ENCODE results near the gene TMPRSS13. TPM values are rescaled to one million over a fixed set of nuclear protein-coding genes. Genes with fewer than 3 reads are reported as not detected.
"Not testable (repeated sequence)": the region's sequence is repeated elsewhere in the genome, so short reads cannot be mapped to it uniquely, and the experiment has no call there.

TMPRSS13 gene
- 1 to 10 TPM; 1.6 to 1.8 (median 1.8) TPM for total RNA-seq
- total RNA-seq (2013): 2.1 TPM

DNA sequence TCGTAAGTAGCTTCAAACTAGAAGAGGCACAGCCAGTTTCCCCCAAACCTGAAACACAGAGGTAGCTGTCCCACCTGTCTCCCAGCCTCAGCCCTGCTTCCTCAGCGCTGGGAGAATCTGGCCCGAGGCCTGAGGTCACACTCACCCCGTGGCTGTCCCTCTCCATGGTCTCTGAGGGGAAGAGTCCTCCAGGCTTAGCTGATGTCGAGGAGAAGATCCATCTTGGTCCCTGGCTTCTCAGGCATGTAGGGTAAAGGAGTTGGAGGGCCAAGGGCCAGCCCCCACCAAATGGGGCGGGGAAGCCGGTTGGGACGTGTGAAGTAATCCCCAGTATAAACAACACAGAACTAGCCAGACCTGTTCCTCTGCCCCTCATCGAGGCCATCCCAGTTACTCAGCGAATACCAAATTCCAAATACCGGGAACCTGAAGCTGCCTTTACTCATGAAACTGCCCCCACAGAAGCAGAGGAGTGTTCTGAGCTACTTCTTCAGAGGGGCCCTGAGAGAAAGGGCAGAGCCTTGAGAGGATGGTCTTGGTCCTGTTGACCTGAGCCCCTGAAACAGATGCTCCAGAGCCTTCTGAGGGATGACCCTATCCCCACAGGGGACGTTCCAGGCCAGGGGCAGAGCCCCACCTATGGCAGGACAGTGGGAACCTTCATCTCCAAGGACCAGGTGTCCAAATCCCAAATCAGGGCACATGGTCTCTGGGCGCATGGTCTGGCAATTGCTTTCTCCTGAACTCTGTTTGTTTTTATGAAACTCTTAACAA, at the start of gene TMPRSS13:
TSS of gene TMPRSS13 (minus strand) at position 261 of the 774 bp plus-strand sequence. CDS start at position 166, 95 bp downstream.
- TF ChIP-seq, protein P1, sequence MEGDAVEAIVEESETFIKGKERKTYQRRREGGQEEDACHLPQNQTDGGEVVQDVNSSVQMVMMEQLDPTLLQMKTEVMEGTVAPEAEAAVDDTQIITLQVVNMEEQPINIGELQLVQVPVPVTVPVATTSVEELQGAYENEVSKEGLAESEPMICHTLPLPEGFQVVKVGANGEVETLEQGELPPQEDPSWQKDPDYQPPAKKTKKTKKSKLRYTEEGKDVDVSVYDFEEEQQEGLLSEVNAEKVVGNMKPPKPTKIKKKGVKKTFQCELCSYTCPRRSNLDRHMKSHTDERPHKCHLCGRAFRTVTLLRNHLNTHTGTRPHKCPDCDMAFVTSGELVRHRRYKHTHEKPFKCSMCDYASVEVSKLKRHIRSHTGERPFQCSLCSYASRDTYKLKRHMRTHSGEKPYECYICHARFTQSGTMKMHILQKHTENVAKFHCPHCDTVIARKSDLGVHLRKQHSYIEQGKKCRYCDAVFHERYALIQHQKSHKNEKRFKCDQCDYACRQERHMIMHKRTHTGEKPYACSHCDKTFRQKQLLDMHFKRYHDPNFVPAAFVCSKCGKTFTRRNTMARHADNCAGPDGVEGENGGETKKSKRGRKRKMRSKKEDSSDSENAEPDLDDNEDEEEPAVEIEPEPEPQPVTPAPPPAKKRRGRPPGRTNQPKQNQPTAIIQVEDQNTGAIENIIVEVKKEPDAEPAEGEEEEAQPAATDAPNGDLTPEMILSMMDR (IDR thresholded peaks at IDR 0.05): no peak
- ATAC-seq (no peak), DNase-seq (no peak)
- Mint-ChIP-seq H3K27ac (peak within 1 kb of the TSS; percentile 76 to 86), H3K9me3 (no peaks in the 10 kb centered on the region), H3K36me3 (no peaks in the 10 kb centered on the region), H3K27me3 (ENCODE audit: low read depth in 2 of 2) (no peaks in the 10 kb centered on the region), H3K4me1 (peaks cover 44 to 55% of the 10 kb centered on the region in 2 donors), H3K4me3 (peak within 1 kb of the TSS; percentile 56)
- intact Hi-C loops (cut with micrococcal nuclease): no loop called here
- WGBS (ENCODE audit: insufficient coverage): 81% methylated on average over 13 of the region's 13 CpGs
- H3K4me3 ChIP-seq (ENCODE audit: low read length): no peak within 1 kb of the TSS
- peaks cover 46% of the 10 kb centered on the region for H3K4me1 ChIP-seq (ENCODE audit: control insufficient read depth, insufficient read depth, low read length)
- H3K36me3 ChIP-seq (ENCODE audit: control insufficient read depth, insufficient read depth, low read length): no peaks in the 10 kb centered on the region
- H3K27ac ChIP-seq (ENCODE audit: low read length): no peak within 1 kb of the TSS
- no peaks in the 10 kb centered on the region for H3K27me3 ChIP-seq (ENCODE audit: control insufficient read depth, insufficient read depth, low read length)
- H3K9me3 ChIP-seq (ENCODE audit: control insufficient read depth, insufficient read depth, low read length): no peaks in the 10 kb centered on the region

- 63% methylated on average over 4 of the region's 4 CpGs for WGBS (ENCODE audit: insufficient coverage)
These were observed 49.8 kb upstream of the TMPRSS13 start for GRCh38 chr11:117978991-117979390.

DNA sequence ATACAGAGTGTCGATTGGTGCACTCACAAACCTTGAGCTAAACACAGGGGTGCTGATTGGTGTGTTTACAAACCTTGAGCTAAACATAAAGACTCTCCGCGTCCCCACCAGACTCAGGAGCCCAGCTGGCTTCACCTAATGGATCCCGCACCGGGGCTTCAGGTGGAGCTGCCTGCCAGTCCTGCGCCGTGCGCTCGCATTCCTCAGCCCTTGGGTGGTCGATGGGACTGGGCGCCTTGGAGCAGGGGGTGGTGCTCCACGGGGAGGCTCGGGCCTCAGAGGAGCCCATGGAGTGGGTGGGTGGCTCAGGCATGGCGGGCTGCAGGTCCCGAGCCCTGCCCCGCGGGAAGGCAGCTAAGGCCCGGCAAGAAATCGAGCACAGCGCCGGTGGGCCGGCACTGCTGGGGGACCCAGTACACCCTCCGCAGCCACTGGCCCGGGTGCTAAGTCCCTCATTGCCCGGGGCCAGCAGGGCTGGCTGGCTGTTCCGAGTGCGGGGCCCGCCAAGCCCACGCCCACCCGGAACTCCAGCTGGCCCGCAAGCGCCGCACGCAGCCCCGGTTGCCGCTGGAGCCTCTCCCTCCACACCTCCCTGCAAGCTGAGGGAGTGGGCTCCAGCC, 49.2 kb upstream of the TMPRSS13 start:
- H3K27me3 Mint-ChIP-seq (ENCODE audit: low read depth in 2 of 2); H3K36me3 ChIP-seq (ENCODE audit: control insufficient read depth, insufficient read depth, low read length); H3K27ac ChIP-seq (ENCODE audit: low read length); H3K4me3 ChIP-seq (ENCODE audit: low read length); H3K36me3 Mint-ChIP-seq; H3K27me3 ChIP-seq (ENCODE audit: control insufficient read depth, insufficient read depth, low read length); H3K4me3 Mint-ChIP-seq; H3K9me3 ChIP-seq (ENCODE audit: control insufficient read depth, insufficient read depth, low read length); intact Hi-C loops (cut with micrococcal nuclease); DNase-seq; ATAC-seq; H3K9me3 Mint-ChIP-seq: not testable (repeated sequence)
- H3K4me1 Mint-ChIP-seq: peaks cover 55 to 58% of the 10 kb centered on the region in 2 donors
- peak overlapping the region; percentile 33 to 52 for H3K27ac Mint-ChIP-seq
- 97% methylated on average over 28 of the region's 36 CpGs for WGBS (ENCODE audit: insufficient coverage)
- peaks cover 75% of the 10 kb centered on the region for H3K4me1 ChIP-seq (ENCODE audit: control insufficient read depth, insufficient read depth, low read length)

More at GRCh38 chr11:117978991-117979390, 49.8 kb upstream of the TMPRSS13 start:
- Mint-ChIP-seq H3K27ac (peak overlapping the region; percentile 80 to 87), H3K36me3 (no peaks in the 10 kb centered on the region), H3K4me1 (peaks cover 57 to 59% of the 10 kb centered on the region in 2 donors), H3K4me3 (peak overlapping the region; percentile 35), H3K27me3 (ENCODE audit: low read depth in 2 of 2) (no peaks in the 10 kb centered on the region), H3K9me3 (no peaks in the 10 kb centered on the region)
- Histone ChIP-seq H3K4me1 (ENCODE audit: control insufficient read depth, insufficient read depth, low read length) (peaks cover 72% of the 10 kb centered on the region), H3K27me3 (ENCODE audit: control insufficient read depth, insufficient read depth, low read length) (no peaks in the 10 kb centered on the region), H3K9me3 (ENCODE audit: control insufficient read depth, insufficient read depth, low read length) (no peaks in the 10 kb centered on the region), H3K4me3 (ENCODE audit: low read length) (no peak overlapping the region), H3K36me3 (ENCODE audit: control insufficient read depth, insufficient read depth, low read length) (no peaks in the 10 kb centered on the region), H3K27ac (ENCODE audit: low read length) (peak overlapping the region; percentile 50)
- TF ChIP-seq, protein P1 (IDR thresholded peaks at IDR 0.05): no peak
- intact Hi-C loops (cut with micrococcal nuclease): no loop called here
- ATAC-seq (no peak), DNase-seq (no peak)

DNA sequence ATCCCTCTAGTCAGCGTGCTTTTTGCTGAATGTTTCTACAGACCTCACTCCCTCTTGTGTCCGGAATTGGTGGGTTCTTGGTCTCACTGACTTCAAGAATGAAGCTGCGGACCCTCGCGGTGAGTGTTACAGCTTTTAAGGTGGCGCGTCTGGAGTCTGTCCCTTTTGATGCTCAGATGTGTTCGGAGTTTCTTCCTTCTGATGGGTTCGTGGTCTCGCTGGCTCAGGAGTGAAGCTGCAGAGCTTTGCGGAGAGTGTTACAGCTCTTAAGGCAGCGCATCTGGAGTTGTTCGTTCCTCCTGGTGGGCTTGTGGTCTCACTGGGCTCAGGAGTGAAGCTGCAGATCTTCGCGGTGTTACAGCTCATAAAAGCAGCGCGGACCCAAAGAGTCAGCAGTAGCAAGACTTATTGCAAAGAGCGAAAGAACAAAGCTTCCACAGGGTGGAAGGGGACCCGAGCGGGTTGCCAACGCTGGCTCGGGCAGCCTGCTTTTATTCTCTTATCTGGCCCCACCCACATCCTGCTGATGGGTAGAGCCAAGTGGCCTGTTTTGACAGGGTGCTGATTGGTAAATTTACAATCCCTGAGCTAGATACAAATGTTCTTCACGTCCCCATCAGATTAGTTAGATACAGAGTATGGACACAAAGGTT, 48.5 kb upstream of the TMPRSS13 start:
- not testable (repeated sequence) for H3K27me3 Mint-ChIP-seq (ENCODE audit: low read depth in 2 of 2); H3K9me3 Mint-ChIP-seq
- WGBS (ENCODE audit: insufficient coverage): 65% methylated on average over 23 of the region's 23 CpGs

More for the DNA sequence above, 48.5 kb upstream of the TMPRSS13 start:
- H3K36me3 ChIP-seq (ENCODE audit: control insufficient read depth, insufficient read depth, low read length); ATAC-seq; H3K9me3 ChIP-seq (ENCODE audit: control insufficient read depth, insufficient read depth, low read length); H3K36me3 Mint-ChIP-seq; intact Hi-C loops (cut with micrococcal nuclease); H3K27me3 ChIP-seq (ENCODE audit: control insufficient read depth, insufficient read depth, low read length); DNase-seq; H3K27ac ChIP-seq (ENCODE audit: low read length); H3K4me3 ChIP-seq (ENCODE audit: low read length): not testable (repeated sequence)
- H3K4me1 ChIP-seq (ENCODE audit: control insufficient read depth, insufficient read depth, low read length): peaks cover 74% of the 10 kb centered on the region
- H3K4me1 Mint-ChIP-seq: peaks cover 56 to 60% of the 10 kb centered on the region in 2 donors
- H3K4me3 Mint-ChIP-seq: peak overlapping the region; percentile 32
- peak overlapping the region; percentile 33 to 52 for H3K27ac Mint-ChIP-seq

Measured in natural killer cell (primary cell).